ENCODE results near the gene KIAA1217.
"Not testable (repeated sequence)": the region's sequence is repeated elsewhere in the genome, so short reads cannot be mapped to it uniquely, and the experiment has no call there.

The KIAA1217 gene

GRCh38 chr10:24318517-24318916, 109.6 kb downstream of the KIAA1217 start:
- DNase-seq (ENCODE audit: low read depth, low spot score): no peak
- no peak overlapping the region for H3K4me3 ChIP-seq (ENCODE audit: low read depth, low read length)
- CTCF ChIA-PET: interaction anchor here (0.7 to 2.7 kb wide), 11 partner anchors 11 to 324 kb away, joined by 3 to 22 read pairs (median 6); no protein-coding TSS in a partner anchor
- no peak for TF ChIP-seq CTCF (IDR thresholded peaks at IDR 0.05; ENCODE audit: insufficient read depth, low read length, missing control alignments)
- POLR2A ChIA-PET: no interaction called here

GRCh38 chr10:24320373-24320772, 111.4 kb downstream of the KIAA1217 start:
- ChIA-PET CTCF (interaction anchor here (0.7 to 2.7 kb wide), 12 partner anchors 9 to 198 kb away, joined by 3 to 22 read pairs (median 6); no protein-coding TSS in a partner anchor), POLR2A (no interaction called here)
- TF ChIP-seq CTCF (IDR thresholded peaks at IDR 0.05; ENCODE audit: insufficient read depth, low read length, missing control alignments): no peak
- no peak for DNase-seq (ENCODE audit: low read depth, low spot score)
- H3K4me3 ChIP-seq (ENCODE audit: low read depth, low read length): no peak overlapping the region

- ChIA-PET CTCF (interaction anchor here (1.0 to 2.0 kb wide), 2 partner anchors 18 to 20 kb away, joined by 3 to 5 read pairs; no protein-coding TSS in a partner anchor), POLR2A (no interaction called here)
- no peak overlapping the region for H3K4me3 ChIP-seq (ENCODE audit: low read depth, low read length)
- no peak for DNase-seq (ENCODE audit: low read depth, low spot score)
- no peak for TF ChIP-seq CTCF (IDR thresholded peaks at IDR 0.05; ENCODE audit: insufficient read depth, low read length, missing control alignments)
Measured at GRCh38 chr10:24324651-24325050, 115.7 kb downstream of the KIAA1217 start.

- H3K4me3 ChIP-seq (ENCODE audit: low read depth, low read length): no peak overlapping the region
- POLR2A ChIA-PET: no interaction called here
- no peak for DNase-seq (ENCODE audit: low read depth, low spot score)
- TF ChIP-seq CTCF (IDR thresholded peaks at IDR 0.05; ENCODE audit: insufficient read depth, low read length, missing control alignments): no peak
- CTCF ChIA-PET: interaction anchor here (1.3 to 3.2 kb wide), 4 partner anchors 12 to 135 kb away, joined by 3 to 14 read pairs (median 8); no protein-coding TSS in a partner anchor
Measured at GRCh38 chr10:24331457-24331856, 122.5 kb downstream of the KIAA1217 start.

- H3K4me3 ChIP-seq (ENCODE audit: low read depth, low read length): no peak overlapping the region
- TF ChIP-seq CTCF (IDR thresholded peaks at IDR 0.05; ENCODE audit: insufficient read depth, low read length, missing control alignments): no peak
- CTCF ChIA-PET: interaction anchor here (1.3 to 3.2 kb wide), 3 partner anchors 10 to 171 kb away, joined by 4 to 13 read pairs (median 9); no protein-coding TSS in a partner anchor
- POLR2A ChIA-PET: interaction anchor here (0.9 to 1.8 kb wide), 4 partner anchors 10 to 125 kb away, joined by 3 to 6 read pairs (median 3); partner anchors contain the start of gene KIAA1217
- DNase-seq (ENCODE audit: low read depth, low spot score): peak; percentile 92
Measured at GRCh38 chr10:24333736-24334135, 124.8 kb downstream of the KIAA1217 start.

- ChIA-PET POLR2A (interaction anchor here (1.1 to 1.8 kb wide), 3 partner anchors 10 to 49 kb away, joined by 3 to 6 read pairs (median 3); no protein-coding TSS in a partner anchor), CTCF (interaction anchor here (2.0 to 3.2 kb wide), 2 partner anchors 10 to 14 kb away, joined by 9 to 13 read pairs; no protein-coding TSS in a partner anchor)
- no peak overlapping the region for H3K4me3 ChIP-seq (ENCODE audit: low read depth, low read length)
- no peak for DNase-seq (ENCODE audit: low read depth, low spot score)
- TF ChIP-seq CTCF (IDR thresholded peaks at IDR 0.05; ENCODE audit: insufficient read depth, low read length, missing control alignments): no peak
Measured at GRCh38 chr10:24334279-24334939, 125.5 kb downstream of the KIAA1217 start.

- H3K4me3 ChIP-seq (ENCODE audit: low read depth, low read length); POLR2A ChIA-PET; CTCF ChIA-PET; DNase-seq (ENCODE audit: low read depth, low spot score): not testable (repeated sequence)
Measured at GRCh38 chr10:24337723-24338122, 128.8 kb downstream of the KIAA1217 start.
